Bronchial epithelial cell (primary cell): Measurements from ENCODE around the gene PDE8A. TPM values are rescaled to one million over a fixed set of nuclear protein-coding genes. Genes with fewer than 3 reads are reported as not detected.

Experiments used
- DNase-seq: peaks from one replicate; pipeline ENCODE4 v3.0.0-alpha.2; 2010; ENCODE audit warnings: low read depth
- FAIRE-seq: peaks from 2 replicates; lab custom pipeline; 2011; peaks lifted over from hg19 to GRCh38; lab: Jason Lieb, UNC
- H3K27me3 ChIP-seq: 2 replicates; pipeline ENCODE4 v1.5.1; 2011; ENCODE audit warnings: low read length; ENCODE audit not compliant: control insufficient read depth, insufficient read depth
- H3K36me3 ChIP-seq: 2 replicates; pipeline ENCODE4 v1.5.1; 2011; ENCODE audit warnings: low read length; ENCODE audit not compliant: control insufficient read depth, insufficient read depth
- H3K4me3 ChIP-seq: 2 replicates; pipeline ENCODE4 v1.5.1; 2011; ENCODE audit warnings: mild to moderate bottlenecking, low read depth, low read length, control low read depth
- CTCF ChIP-seq: IDR thresholded peaks from 2 replicates; pipeline ENCODE4 v1.5.1; 2011; ENCODE audit warnings: mild to moderate bottlenecking, moderate library complexity, low read length, control low read depth, inconsistent platforms; ENCODE audit not compliant: insufficient read depth, severe bottlenecking
- total RNA-seq: library from RNA; depleted of rRNA; stranded (reverse); fragments of >200 nt; gene quantifications from 2 replicates; pipeline ENCODE4 v1.2.1, GENCODE V29; 2014

Gene PDE8A
- total RNA-seq, 1 donor from 2014 or later = 11.6 TPM

- H3K36me3 ChIP-seq = no peaks in the 10 kb centered on the region
- DNase-seq = no peak
- H3K4me3 ChIP-seq = no peak overlapping the region
- TF ChIP-seq CTCF = no peak
- FAIRE-seq = no peak
- H3K27me3 ChIP-seq = no peaks in the 10 kb centered on the region
These were observed 6.4 kb downstream of the PDE8A start for GRCh38 chr15:84987949-84988624.

GRCh38 chr15:84988909-84989644 is 7.4 kb downstream of the PDE8A start:
- FAIRE-seq (no peak), DNase-seq (peak; percentile 71)
- H3K27me3 ChIP-seq = no peaks in the 10 kb centered on the region
- H3K36me3 ChIP-seq = no peaks in the 10 kb centered on the region
- TF ChIP-seq CTCF = no peak
- no peak overlapping the region for H3K4me3 ChIP-seq

- no peak for FAIRE-seq
These were observed 8.9 kb downstream of the PDE8A start for GRCh38 chr15:84990507-84990906.

GRCh38 chr15:84991014-84991712 is 9.5 kb downstream of the PDE8A start:
- H3K27me3 ChIP-seq = no peaks in the 10 kb centered on the region
- FAIRE-seq (no peak), DNase-seq (no peak)

More at GRCh38 chr15:84990507-84990906, 8.9 kb downstream of the PDE8A start:
- Histone ChIP-seq H3K4me3 (no peak overlapping the region), H3K27me3 (no peaks in the 10 kb centered on the region), H3K36me3 (no peaks in the 10 kb centered on the region)
- no peak for DNase-seq
- no peak for TF ChIP-seq CTCF

More at GRCh38 chr15:84991014-84991712, 9.5 kb downstream of the PDE8A start:
- TF ChIP-seq CTCF = no peak
- Histone ChIP-seq H3K36me3 (no peaks in the 10 kb centered on the region), H3K4me3 (no peak overlapping the region)
